Spleen (tissue), 11 donors: Measurements from ENCODE around the gene GPR142. TPM values are rescaled to one million over a fixed set of nuclear protein-coding genes. Genes with fewer than 3 reads are reported as not detected.

Experiments used
- DNase-seq: peaks from one replicate; pipeline ENCODE4 v3.0.0-alpha.2; 2020
- H3K27ac ChIP-seq, 8 donors: fragments of 200-600 bp; sonication (generic) in 7 of 8; 1 replicate in 4 of 8; 2 replicates in 4 of 8; pipeline versions ENCODE4 v1.5.0 to v1.8.0; 2016 to 2021; ENCODE audit warnings: inconsistent platforms in 4 of 8, mild to moderate bottlenecking in 4 of 8, moderate library complexity in 1 of 8
- H3K27me3 ChIP-seq, 7 donors: fragments of 200-600 bp; sonication (generic) in 6 of 7; replicated peaks in 1 of 7; 1 replicate in 4 of 7; 2 replicates in 3 of 7; pipeline versions ENCODE4 v1.5.0 to v1.8.0; 2016 to 2021; ENCODE audit warnings: inconsistent platforms in 3 of 7, mild to moderate bottlenecking in 1 of 7
- H3K36me3 ChIP-seq, 6 donors: fragments of 200-600 bp; sonication (generic) in 5 of 6; 1 replicate in 4 of 6; 2 replicates in 2 of 6; pipeline versions ENCODE4 v1.5.0 to v1.8.0; 2016 to 2021; ENCODE audit warnings: inconsistent platforms in 2 of 6
- H3K4me1 ChIP-seq, 6 donors: fragments of 200-600 bp; sonication (generic) in 5 of 6; 1 replicate in 3 of 6; 2 replicates in 3 of 6; pipeline versions ENCODE4 v1.5.0 to v1.8.0; 2016 to 2021; ENCODE audit warnings: inconsistent platforms in 3 of 6
- H3K4me3 ChIP-seq, 8 donors: fragments of 200-600 bp; sonication (generic) in 7 of 8; 1 replicate in 4 of 8; 2 replicates in 4 of 8; pipeline versions ENCODE4 v1.5.0 to v1.8.0; 2016 to 2021; ENCODE audit warnings: inconsistent platforms in 4 of 8, mild to moderate bottlenecking in 4 of 8, moderate library complexity in 2 of 8
- H3K9me3 ChIP-seq, 8 donors: fragments of 200-600 bp; sonication (generic) in 7 of 8; 1 replicate in 4 of 8; 2 replicates in 4 of 8; pipeline versions ENCODE4 v1.5.0 to v1.8.0; 2016 to 2021; ENCODE audit warnings: inconsistent platforms in 4 of 8
- CTCF ChIP-seq, 11 experiments: fragments of 200-600 bp in 7 of 11; fragments of 450-650 bp in 4 of 11; sonication (generic) in 4 of 11; IDR thresholded peaks in 8 of 11; conservative IDR thresholded peaks in 3 of 11; 1 replicate in 7 of 11; 2 replicates in 4 of 11; pipeline versions ENCODE4 v1.4.0 to v1.8.0; 2016 to 2021; ENCODE audit warnings: antibody characterized with exemption in 11 of 11, inconsistent platforms in 4 of 11, mild to moderate bottlenecking in 1 of 11
- POLR2A ChIP-seq, 3 donors: fragments of 450-650 bp; IDR thresholded peaks; one replicate each; pipeline ENCODE4 v1.5.1; 2017; ENCODE audit warnings: antibody characterized with exemption in 3 of 3, mild to moderate bottlenecking in 1 of 3
- POLR2AphosphoS5 ChIP-seq, 3 donors: sonication (generic); formaldehyde crosslinking; IDR thresholded peaks; one replicate each; pipeline ENCODE4 v1.5.1; 2017; ENCODE audit warnings: antibody characterized with exemption in 3 of 3
- WGBS, 5 donors: extraction: QIAGEN DNeasy Blood & Tissue Kit in 3 of 5; methylation state at CpG; one replicate each; pipeline versions ENCODE4 v1.1.5 to v1.1.7; 2013 to 2018; 5-methylcytosine and 5-hydroxymethylcytosine counted together
- intact Hi-C: fragments of 100-400 bp; cut with DNase I; formaldehyde crosslinking; loops from one replicate; pipeline ENCODE4 v1.15.0; 2023; ENCODE audit warnings: low total_unique reads
- polyA plus RNA-seq, 3 donors: library from polyadenylated mRNA; stranded (reverse); fragments of 200-250 nt; gene quantifications; one replicate each; pipeline ENCODE4 v1.2.1, GENCODE V29; 2013
- total RNA-seq, 7 donors: library from RNA; depleted of rRNA in 3 of 7; stranded (reverse); fragments of >200 nt in 3 of 7; fragmentation: NEBNext Ultra II Directional in 4 of 7; extraction: Animal tissue kit (Norgen Biotek cat#: 25700) in 4 of 7; gene quantifications; one replicate each; pipeline versions ENCODE4 v1.1.0 to v1.2.1, GENCODE V29; 2016 to 2021
- donor health status: healthy with polysubstance abuse.
- donor health status: DM: no; HTN: no; CAD: no; lungs with moderate emphysema.
- donor health status: DM: no; HTN: no; CAD: no.
- donor health status: Bipolar disorder and iron deficiency.
- donor health status: healthy.
- donor health status: DM: no; HTN: no; CAD: no.
- donor health status: DM: yes; HTN: yes; CAD: no.

Gene GPR142
- total and polyA plus RNA-seq, 10 donors = 0.09 to 3.1 (median 1.7) TPM

- H3K9me3 ChIP-seq = no peaks in the 10 kb centered on the region
- H3K4me1 ChIP-seq = peaks cover 11 to 56% (median 29%) of the 10 kb centered on the region in 6 donors
- WGBS, 5 donors = 81 to 92% (median 89%) methylated on average over 7 to 8 of the region's 8 CpGs
- TF ChIP-seq POLR2A (IDR thresholded peaks at IDR 0.05) = no peak
- TF ChIP-seq POLR2AphosphoS5 (IDR thresholded peaks at IDR 0.05) = no peak
- TF ChIP-seq CTCF (IDR thresholded peaks at IDR 0.05 in 8 of 11, conservative IDR thresholded peaks at IDR 0.05 in 3 of 11) = no peak
- H3K4me3 ChIP-seq = no peak overlapping the region
- intact Hi-C loops = no loop called here
- peaks cover 0 to 35% (median 11%) of the 10 kb centered on the region in 7 donors for H3K27me3 ChIP-seq
- H3K27ac ChIP-seq = no peak overlapping the region
- DNase-seq = no peak
- peaks cover 0 to 5% (median 0%) of the 10 kb centered on the region in 6 donors for H3K36me3 ChIP-seq
Observed at GRCh38 chr17:74330446-74330845, 36.9 kb upstream of the GPR142 start.

- 60 to 75% (median 66%) methylated on average over 7 of the region's 7 CpGs for WGBS, 5 donors
- peaks cover 0 to 5% (median 0%) of the 10 kb centered on the region in 6 donors for H3K36me3 ChIP-seq
- intact Hi-C loops = no loop called here
- H3K27me3 ChIP-seq = peaks cover 0 to 18% (median 0%) of the 10 kb centered on the region in 7 donors
- H3K9me3 ChIP-seq = no peaks in the 10 kb centered on the region
- H3K27ac ChIP-seq = peak overlapping the region in 2 of 8 donors; percentile 14 to 16
- H3K4me3 ChIP-seq = no peak overlapping the region
- DNase-seq = no peak
- TF ChIP-seq POLR2AphosphoS5 (IDR thresholded peaks at IDR 0.05) = no peak
- no peak for TF ChIP-seq CTCF (IDR thresholded peaks at IDR 0.05 in 8 of 11, conservative IDR thresholded peaks at IDR 0.05 in 3 of 11)
- no peak for TF ChIP-seq POLR2A (IDR thresholded peaks at IDR 0.05)
- H3K4me1 ChIP-seq = peaks cover 3 to 48% (median 18%) of the 10 kb centered on the region in 6 donors
Observed at GRCh38 chr17:74332017-74332650, 35.2 kb upstream of the GPR142 start.

GRCh38 chr17:74332763-74333283 lies 34.5 kb upstream of the GPR142 start:
- WGBS, 5 donors = 24 to 34% (median 31%) methylated on average over 11 of the region's 11 CpGs
- intact Hi-C loops = no loop called here
- peaks cover 3 to 48% (median 18%) of the 10 kb centered on the region in 6 donors for H3K4me1 ChIP-seq
- no peak for DNase-seq
- H3K27ac ChIP-seq = peak overlapping the region in 2 of 8 donors; percentile 14 to 16
- H3K9me3 ChIP-seq = no peaks in the 10 kb centered on the region
- H3K4me3 ChIP-seq = no peak overlapping the region
- TF ChIP-seq POLR2AphosphoS5 (IDR thresholded peaks at IDR 0.05) (no peak), POLR2A (IDR thresholded peaks at IDR 0.05) (no peak), CTCF (IDR thresholded peaks at IDR 0.05 in 8 of 11, conservative IDR thresholded peaks at IDR 0.05 in 3 of 11) (no peak)
- H3K36me3 ChIP-seq = peaks cover 0 to 5% (median 0%) of the 10 kb centered on the region in 6 donors
- peaks cover 0 to 16% (median 0%) of the 10 kb centered on the region in 7 donors for H3K27me3 ChIP-seq

GRCh38 chr17:74334393-74335039 lies 32.8 kb upstream of the GPR142 start:
- 82 to 93% (median 88%) methylated on average over 2 of the region's 2 CpGs for WGBS, 5 donors
- intact Hi-C loops = no loop called here
- Histone ChIP-seq H3K4me1 (peaks cover 0 to 36% (median 12%) of the 10 kb centered on the region in 6 donors), H3K27me3 (peaks cover 0 to 24% (median 0%) of the 10 kb centered on the region in 7 donors), H3K27ac (no peak overlapping the region), H3K4me3 (no peak overlapping the region), H3K9me3 (no peaks in the 10 kb centered on the region), H3K36me3 (no peaks in the 10 kb centered on the region)
- no peak for DNase-seq
- no peak for TF ChIP-seq POLR2A (IDR thresholded peaks at IDR 0.05)
- TF ChIP-seq CTCF (IDR thresholded peaks at IDR 0.05 in 8 of 11, conservative IDR thresholded peaks at IDR 0.05 in 3 of 11) = no peak
- no peak for TF ChIP-seq POLR2AphosphoS5 (IDR thresholded peaks at IDR 0.05)
